Loucy (cell line): ENCODE data around the gene PCID2.
A peak's percentile ranks its signal among the peaks of the same experiment; 100 is the strongest.

ENCODE experiments used
- H2AFZ ChIP-seq: fragments of 200-600 bp; sonication (generic); 2 replicates; pipeline ENCODE4 v1.6.0; 2016; ENCODE audit warnings: antibody characterized with exemption, mild to moderate bottlenecking, low read length, moderate library complexity
- H3F3A ChIP-seq: fragments of 200-600 bp; 2 replicates; pipeline ENCODE4 v1.6.0; 2016; ENCODE audit warnings: antibody characterized with exemption, low read depth, mild to moderate bottlenecking
- H3K27me3 ChIP-seq: fragments of 200-600 bp; sonication (generic); 2 replicates; pipeline ENCODE4 v1.6.1; 2014; ENCODE audit warnings: low read length, mild to moderate bottlenecking; ENCODE audit not compliant: insufficient read depth, poor library complexity, severe bottlenecking
- H3K36me3 ChIP-seq: fragments of 200-600 bp; sonication (generic); 2 replicates; pipeline ENCODE4 v1.6.1; 2016; ENCODE audit warnings: low read length; ENCODE audit not compliant: insufficient read depth
- H3K4me1 ChIP-seq: fragments of 200-600 bp; sonication (generic); 2 replicates; pipeline ENCODE4 v1.5.1; 2014; ENCODE audit warnings: low read length, mild to moderate bottlenecking; ENCODE audit not compliant: insufficient read depth, poor library complexity, severe bottlenecking
- H3K4me2 ChIP-seq: fragments of 200-600 bp; sonication (generic); 2 replicates; pipeline ENCODE4 v1.6.0; 2014; ENCODE audit warnings: antibody characterized with exemption, low read length, low read depth, mild to moderate bottlenecking; ENCODE audit not compliant: poor library complexity, severe bottlenecking
- H3K4me3 ChIP-seq: fragments of 200-600 bp; sonication (generic); 2 replicates; pipeline ENCODE4 v1.5.1; 2014; ENCODE audit warnings: low read length, mild to moderate bottlenecking, mixed read lengths; ENCODE audit not compliant: poor library complexity, severe bottlenecking
- H3K79me2 ChIP-seq: fragments of 200-600 bp; sonication (generic); 2 replicates; pipeline ENCODE4 v1.6.1; 2014; ENCODE audit warnings: low read length; ENCODE audit not compliant: insufficient read depth
- H3K9ac ChIP-seq: fragments of 200-600 bp; sonication (generic); 2 replicates; pipeline ENCODE4 v1.6.0; 2014; ENCODE audit warnings: mild to moderate bottlenecking, low read depth, low read length, moderate library complexity; ENCODE audit not compliant: poor library complexity, severe bottlenecking
- H3K9me2 ChIP-seq: fragments of 200-600 bp; sonication (generic); replicated peaks from 2 replicates; pipeline ENCODE4 v1.6.1; 2016; ENCODE audit warnings: low read depth, low read length, mixed read lengths
- H3K9me3 ChIP-seq: fragments of 200-600 bp; sonication (generic); 2 replicates; pipeline ENCODE4 v1.6.1; 2014; ENCODE audit warnings: mild to moderate bottlenecking, antibody characterized with exemption, low read length, low read depth; ENCODE audit not compliant: insufficient read depth
- H4K20me1 ChIP-seq: fragments of 200-600 bp; sonication (generic); 2 replicates; pipeline ENCODE4 v1.6.0; 2014; ENCODE audit warnings: antibody characterized with exemption, low read length, mild to moderate bottlenecking; ENCODE audit not compliant: insufficient read depth, poor library complexity, severe bottlenecking
- EZH2phosphoT487 ChIP-seq: fragments of 200-600 bp; IDR thresholded peaks from 2 replicates; pipeline ENCODE4 v1.6.1; 2018; ENCODE audit warnings: antibody characterized with exemption, mild to moderate bottlenecking, moderate library complexity, borderline replicate concordance
- TF ChIP-seq, protein P1 (sequence below): fragments of 200-600 bp; sonication (generic); conservative IDR thresholded peaks from 2 replicates; pipeline ENCODE4 v1.5.1; 2014; ENCODE audit warnings: mild to moderate bottlenecking, antibody characterized with exemption, low read length

Gene PCID2

DNA sequence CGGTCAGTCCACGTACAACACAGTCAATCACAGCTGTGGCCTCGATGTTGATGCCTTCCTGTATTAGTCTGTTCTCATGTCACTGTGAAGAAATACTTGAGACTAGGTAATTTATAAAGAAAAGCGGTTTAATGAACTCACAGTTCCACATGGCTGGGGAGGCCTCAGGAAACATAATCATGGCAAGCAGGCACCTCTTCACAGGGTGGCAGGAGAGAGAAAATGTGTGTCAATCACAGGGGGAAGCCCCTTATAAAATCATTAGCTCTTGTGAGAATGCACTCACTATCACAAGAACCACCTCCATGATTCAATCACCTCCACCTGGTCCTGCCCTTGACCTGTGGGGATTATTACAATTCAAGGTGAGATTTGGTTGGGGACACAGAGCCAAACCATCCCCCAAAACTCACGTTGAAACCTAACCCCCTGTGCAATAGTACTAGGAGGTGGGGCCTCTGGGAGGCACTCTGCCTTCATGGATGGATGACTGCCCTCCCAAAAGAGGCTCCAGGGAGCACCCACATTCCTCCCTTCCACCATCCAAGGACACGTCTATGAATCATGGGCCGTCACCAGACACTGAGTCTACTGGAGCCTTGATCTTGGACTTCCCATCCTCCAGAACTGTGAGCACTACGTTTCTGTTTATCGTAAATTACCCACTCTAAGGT is 52.4 kb downstream of the PCID2 start:
- H2AFZ ChIP-seq = no peak overlapping the region
- no peak overlapping the region for H3K4me2 ChIP-seq
- H3K9me3 ChIP-seq = no peaks in the 10 kb centered on the region
- no peak overlapping the region for H3K9ac ChIP-seq
- no peaks in the 10 kb centered on the region for H3K9me2 ChIP-seq
- peaks cover 17% of the 10 kb centered on the region for H3K4me1 ChIP-seq
- no peak overlapping the region for H3K4me3 ChIP-seq
- H3F3A ChIP-seq = no peaks in the 10 kb centered on the region
- TF ChIP-seq, protein P1, sequence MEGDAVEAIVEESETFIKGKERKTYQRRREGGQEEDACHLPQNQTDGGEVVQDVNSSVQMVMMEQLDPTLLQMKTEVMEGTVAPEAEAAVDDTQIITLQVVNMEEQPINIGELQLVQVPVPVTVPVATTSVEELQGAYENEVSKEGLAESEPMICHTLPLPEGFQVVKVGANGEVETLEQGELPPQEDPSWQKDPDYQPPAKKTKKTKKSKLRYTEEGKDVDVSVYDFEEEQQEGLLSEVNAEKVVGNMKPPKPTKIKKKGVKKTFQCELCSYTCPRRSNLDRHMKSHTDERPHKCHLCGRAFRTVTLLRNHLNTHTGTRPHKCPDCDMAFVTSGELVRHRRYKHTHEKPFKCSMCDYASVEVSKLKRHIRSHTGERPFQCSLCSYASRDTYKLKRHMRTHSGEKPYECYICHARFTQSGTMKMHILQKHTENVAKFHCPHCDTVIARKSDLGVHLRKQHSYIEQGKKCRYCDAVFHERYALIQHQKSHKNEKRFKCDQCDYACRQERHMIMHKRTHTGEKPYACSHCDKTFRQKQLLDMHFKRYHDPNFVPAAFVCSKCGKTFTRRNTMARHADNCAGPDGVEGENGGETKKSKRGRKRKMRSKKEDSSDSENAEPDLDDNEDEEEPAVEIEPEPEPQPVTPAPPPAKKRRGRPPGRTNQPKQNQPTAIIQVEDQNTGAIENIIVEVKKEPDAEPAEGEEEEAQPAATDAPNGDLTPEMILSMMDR = no peak
- TF ChIP-seq EZH2phosphoT487 = no peak
- no peaks in the 10 kb centered on the region for H3K36me3 ChIP-seq
- H3K79me2 ChIP-seq = no peaks in the 10 kb centered on the region
- no peaks in the 10 kb centered on the region for H4K20me1 ChIP-seq
- no peaks in the 10 kb centered on the region for H3K27me3 ChIP-seq

DNA sequence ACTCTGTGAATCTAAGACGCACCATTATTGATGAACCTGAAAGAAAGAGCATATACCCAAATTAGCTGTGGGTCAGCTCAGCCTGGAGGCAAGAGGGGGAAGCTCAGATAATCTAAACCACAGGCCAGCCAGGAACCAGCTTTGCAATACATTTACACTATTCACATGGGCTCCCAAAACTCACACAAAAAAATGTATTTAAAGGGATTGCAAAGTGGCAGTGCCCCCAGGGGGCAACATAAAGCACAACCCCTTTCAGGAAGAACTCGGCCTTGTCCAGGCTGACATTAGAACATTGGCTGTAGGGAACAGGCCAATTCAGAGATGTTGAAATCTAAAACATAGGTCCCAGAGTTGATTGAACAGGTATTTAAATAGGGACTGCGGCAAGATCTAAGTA is 53.3 kb downstream of the PCID2 start:
- Histone ChIP-seq H3K4me2 (peak overlapping the region; percentile 87), H3K9me2 (no peaks in the 10 kb centered on the region), H4K20me1 (no peaks in the 10 kb centered on the region), H3K27me3 (no peaks in the 10 kb centered on the region), H3F3A (no peaks in the 10 kb centered on the region), H3K4me1 (peaks cover 17% of the 10 kb centered on the region), H3K9ac (no peak overlapping the region), H3K4me3 (no peak overlapping the region), H2AFZ (no peak overlapping the region), H3K79me2 (no peaks in the 10 kb centered on the region), H3K36me3 (no peaks in the 10 kb centered on the region), H3K9me3 (no peaks in the 10 kb centered on the region)
- TF ChIP-seq, protein P1 = no peak; the same call in 1 of the 2 replicates
- no peak for TF ChIP-seq EZH2phosphoT487

DNA sequence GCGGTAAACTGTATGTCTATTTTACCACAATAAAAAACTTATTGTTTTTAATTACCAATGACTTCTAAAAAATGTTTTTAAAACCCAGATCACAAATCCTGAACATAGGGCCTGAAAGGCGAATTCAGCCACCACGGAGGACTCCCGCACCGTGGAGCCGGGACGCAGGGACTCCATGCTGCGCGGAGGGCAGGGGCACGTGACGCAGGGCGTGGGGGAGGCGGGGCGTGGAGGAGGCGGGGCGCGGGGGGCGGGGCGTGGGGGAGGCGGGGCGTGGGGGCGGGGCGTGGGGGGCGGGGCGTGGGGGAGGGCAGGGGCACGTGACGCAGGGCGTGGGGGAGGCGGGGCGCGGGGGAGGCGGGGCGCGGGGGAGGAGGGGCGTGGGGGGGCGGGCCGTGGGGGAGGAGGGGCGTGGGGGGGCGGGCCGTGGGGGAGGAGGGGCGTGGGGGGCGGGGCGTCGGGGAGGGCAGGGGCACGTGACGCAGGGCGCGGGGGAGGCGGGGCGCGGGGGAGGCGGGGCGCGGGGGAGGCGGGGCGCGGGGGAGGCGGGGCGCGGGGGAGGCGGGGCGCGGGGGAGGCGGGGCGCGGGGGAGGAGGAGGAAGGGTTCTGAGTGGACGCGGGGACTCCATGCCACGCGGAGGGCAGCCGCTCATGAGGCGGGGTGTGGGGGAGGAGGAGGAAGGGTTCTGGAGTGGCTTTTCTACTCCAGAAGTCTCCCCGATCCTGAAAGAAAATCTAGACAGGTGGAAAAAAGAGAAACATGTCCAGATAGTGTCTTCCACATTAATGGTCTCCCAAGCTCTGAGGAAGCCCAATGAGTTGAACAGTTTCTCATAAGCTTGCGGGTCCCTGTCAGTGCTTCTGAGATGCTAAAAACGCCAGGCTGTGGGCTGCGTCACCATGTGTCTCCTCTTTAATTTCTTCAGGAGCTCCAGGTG is 54.4 kb downstream of the PCID2 start:
- no peaks in the 10 kb centered on the region for H3K36me3 ChIP-seq
- H3K9me2 ChIP-seq = no peaks in the 10 kb centered on the region
- H4K20me1 ChIP-seq = no peaks in the 10 kb centered on the region
- H2AFZ ChIP-seq = peak overlapping the region; percentile 89
- H3K4me3 ChIP-seq = peak overlapping the region; percentile 70
- H3K9ac ChIP-seq = peak overlapping the region; percentile 56
- H3K27me3 ChIP-seq = no peaks in the 10 kb centered on the region
- no peak for TF ChIP-seq EZH2phosphoT487
- TF ChIP-seq, protein P1 = no peak
- no peaks in the 10 kb centered on the region for H3K9me3 ChIP-seq
- peaks cover 17% of the 10 kb centered on the region for H3K4me1 ChIP-seq
- H3F3A ChIP-seq = no peaks in the 10 kb centered on the region
- peak overlapping the region; percentile 87 for H3K4me2 ChIP-seq
- no peaks in the 10 kb centered on the region for H3K79me2 ChIP-seq
